Activated CD4-positive, alpha-beta memory T cell treated with anti-CD3 and anti-CD28 coated beads, Interleukin-2, amount 10 ng/mL, durations not matched to agents 7 days and 5 days (primary cell): Measurements from ENCODE around the gene ZFPM1. TPM values are rescaled to one million over a fixed set of nuclear protein-coding genes. Genes with fewer than 3 reads are reported as not detected.
"Not testable (repeated sequence)": the region's sequence is repeated elsewhere in the genome, so short reads cannot be mapped to it uniquely, and the experiment has no call there.

Experiments used
- CTCF ChIA-PET: fragments of 350-600 bp; sonication (Branson Sonifier 250); formaldehyde crosslinking; loops from one replicate; lab custom pipeline; 2021; ENCODE audit warnings: antibody characterized with exemption, inconsistent platforms; lab: Charles Lee
- POLR2A ChIA-PET: fragments of 350-600 bp; sonication (Branson Sonifier 250); formaldehyde crosslinking; loops from one replicate; lab custom pipeline; 2021; ENCODE audit warnings: antibody characterized with exemption; lab: Charles Lee
- DNase-seq: peaks from one replicate; pipeline ENCODE4 v3.0.0-alpha.2; 2020
- H3K27ac Mint-ChIP-seq: one replicate; pipeline ENCODE4 v1.8.0; 2021; ENCODE audit warnings: mild to moderate bottlenecking, mixed read lengths
- H3K27me3 Mint-ChIP-seq: one replicate; pipeline ENCODE4 v1.8.0; 2021; ENCODE audit warnings: mixed read lengths
- H3K36me3 Mint-ChIP-seq: one replicate; pipeline ENCODE4 v1.8.0; 2021; ENCODE audit warnings: low read depth, mixed read lengths
- H3K4me1 Mint-ChIP-seq: one replicate; pipeline ENCODE4 v1.8.0; 2021; ENCODE audit warnings: mixed read lengths
- H3K4me3 Mint-ChIP-seq: one replicate; pipeline ENCODE4 v1.8.0; 2021; ENCODE audit warnings: mild to moderate bottlenecking, mixed read lengths
- H3K9me3 Mint-ChIP-seq: one replicate; pipeline ENCODE4 v1.8.0; 2021; ENCODE audit warnings: mixed read lengths
- total RNA-seq, 2 experiments: library from RNA; stranded (reverse); gene quantifications; one replicate each; pipeline ENCODE4 v1.2.3, GENCODE V29; 2021

The ZFPM1 gene
- total RNA-seq, 2 experiments from 2014 or later, result 15.4 to 15.7 TPM

- H3K27ac Mint-ChIP-seq, result no peak overlapping the region
- POLR2A ChIA-PET, result no interaction called here
- no peaks in the 10 kb centered on the region for H3K27me3 Mint-ChIP-seq
- H3K36me3 Mint-ChIP-seq, result no peaks in the 10 kb centered on the region
- H3K9me3 Mint-ChIP-seq, result no peaks in the 10 kb centered on the region
- DNase-seq, result no peak
- no peak overlapping the region for H3K4me3 Mint-ChIP-seq
- no peaks in the 10 kb centered on the region for H3K4me1 Mint-ChIP-seq
- CTCF ChIA-PET, result no interaction called here
These were observed 58.0 kb downstream of the ZFPM1 start for GRCh38 chr16:88511060-88511459.

GRCh38 chr16:88511906-88512305, 58.8 kb downstream of the ZFPM1 start:
- H3K27ac Mint-ChIP-seq, result no peak overlapping the region

GRCh38 chr16:88512728-88513696, 59.9 kb downstream of the ZFPM1 start:
- no peak overlapping the region for H3K4me3 Mint-ChIP-seq
- POLR2A ChIA-PET, result interaction anchor here (0.6 kb wide), 1 partner anchor 19 kb away, joined by 3 read pairs; no protein-coding TSS in a partner anchor
- no peak overlapping the region for H3K27ac Mint-ChIP-seq
- no peaks in the 10 kb centered on the region for H3K36me3 Mint-ChIP-seq
- no peaks in the 10 kb centered on the region for H3K4me1 Mint-ChIP-seq
- H3K9me3 Mint-ChIP-seq, result no peaks in the 10 kb centered on the region
- CTCF ChIA-PET, result no interaction called here
- H3K27me3 Mint-ChIP-seq, result no peaks in the 10 kb centered on the region
- no peak for DNase-seq

More at GRCh38 chr16:88511906-88512305, 58.8 kb downstream of the ZFPM1 start:
- Mint-ChIP-seq H3K27me3 (no peaks in the 10 kb centered on the region), H3K4me3 (no peak overlapping the region), H3K4me1 (no peaks in the 10 kb centered on the region), H3K9me3 (no peaks in the 10 kb centered on the region), H3K36me3 (no peaks in the 10 kb centered on the region)
- ChIA-PET POLR2A (no interaction called here), CTCF (no interaction called here)
- no peak for DNase-seq

- no peaks in the 10 kb centered on the region for H3K27me3 Mint-ChIP-seq
- POLR2A ChIA-PET, result no interaction called here
These were observed 61.0 kb downstream of the ZFPM1 start for GRCh38 chr16:88514070-88514469.

GRCh38 chr16:88514526-88515232, 61.6 kb downstream of the ZFPM1 start:
- DNase-seq, result no peak
- Mint-ChIP-seq H3K27ac (no peak overlapping the region), H3K9me3 (peaks cover 5% of the 10 kb centered on the region), H3K4me3 (no peak overlapping the region), H3K27me3 (no peaks in the 10 kb centered on the region), H3K4me1 (no peaks in the 10 kb centered on the region), H3K36me3 (no peaks in the 10 kb centered on the region)
- ChIA-PET POLR2A (no interaction called here), CTCF (no interaction called here)

More at GRCh38 chr16:88514070-88514469, 61.0 kb downstream of the ZFPM1 start:
- H3K9me3 Mint-ChIP-seq, result peaks cover 5% of the 10 kb centered on the region
- H3K27ac Mint-ChIP-seq, result no peak overlapping the region
- H3K4me1 Mint-ChIP-seq, result no peaks in the 10 kb centered on the region
- no peak for DNase-seq
- H3K36me3 Mint-ChIP-seq, result no peaks in the 10 kb centered on the region
- CTCF ChIA-PET, result no interaction called here
- H3K4me3 Mint-ChIP-seq, result no peak overlapping the region

GRCh38 chr16:88515371-88515770, 62.3 kb downstream of the ZFPM1 start:
- H3K9me3 Mint-ChIP-seq, result peaks cover 5% of the 10 kb centered on the region
- ChIA-PET CTCF (no interaction called here), POLR2A (no interaction called here)
- no peaks in the 10 kb centered on the region for H3K4me1 Mint-ChIP-seq
- H3K4me3 Mint-ChIP-seq, result no peak overlapping the region
- no peaks in the 10 kb centered on the region for H3K27me3 Mint-ChIP-seq
- no peak for DNase-seq
- no peak overlapping the region for H3K27ac Mint-ChIP-seq
- no peaks in the 10 kb centered on the region for H3K36me3 Mint-ChIP-seq

GRCh38 chr16:88515925-88516594, 63.0 kb downstream of the ZFPM1 start:
- Mint-ChIP-seq H3K4me3 (no peak overlapping the region), H3K36me3 (no peaks in the 10 kb centered on the region), H3K27me3 (no peaks in the 10 kb centered on the region), H3K9me3 (peaks cover 5% of the 10 kb centered on the region), H3K4me1 (no peaks in the 10 kb centered on the region), H3K27ac (no peak overlapping the region)
- CTCF ChIA-PET, result no interaction called here
- no peak for DNase-seq
- POLR2A ChIA-PET, result no interaction called here

- no peaks in the 10 kb centered on the region for H3K27me3 Mint-ChIP-seq
- DNase-seq, result no peak
- H3K36me3 Mint-ChIP-seq, result no peaks in the 10 kb centered on the region
- H3K4me3 Mint-ChIP-seq, result no peak overlapping the region
- no peak overlapping the region for H3K27ac Mint-ChIP-seq
- ChIA-PET CTCF (no interaction called here), POLR2A (no interaction called here)
- H3K9me3 Mint-ChIP-seq, result peaks cover 5% of the 10 kb centered on the region
- H3K4me1 Mint-ChIP-seq, result no peaks in the 10 kb centered on the region
These were observed 63.6 kb downstream of the ZFPM1 start for GRCh38 chr16:88516601-88517061.

GRCh38 chr16:88517208-88517774, 64.2 kb downstream of the ZFPM1 start:
- H3K4me1 Mint-ChIP-seq, CTCF ChIA-PET, POLR2A ChIA-PET: not testable (repeated sequence)

GRCh38 chr16:88518411-88519111, 65.5 kb downstream of the ZFPM1 start:
- H3K27ac Mint-ChIP-seq, POLR2A ChIA-PET, H3K4me3 Mint-ChIP-seq, H3K36me3 Mint-ChIP-seq, H3K4me1 Mint-ChIP-seq, H3K27me3 Mint-ChIP-seq, DNase-seq, CTCF ChIA-PET, H3K9me3 Mint-ChIP-seq: not testable (repeated sequence)

More at GRCh38 chr16:88517208-88517774, 64.2 kb downstream of the ZFPM1 start:
- not testable (repeated sequence) for DNase-seq, H3K27ac Mint-ChIP-seq, H3K4me3 Mint-ChIP-seq, H3K27me3 Mint-ChIP-seq, H3K36me3 Mint-ChIP-seq, H3K9me3 Mint-ChIP-seq

GRCh38 chr16:88519240-88519639, 66.2 kb downstream of the ZFPM1 start:
- H3K27me3 Mint-ChIP-seq, result no peaks in the 10 kb centered on the region
- H3K36me3 Mint-ChIP-seq, result no peaks in the 10 kb centered on the region
- ChIA-PET POLR2A (no interaction called here), CTCF (no interaction called here)
- peaks cover 5% of the 10 kb centered on the region for H3K9me3 Mint-ChIP-seq
- H3K4me1 Mint-ChIP-seq, result no peaks in the 10 kb centered on the region
- DNase-seq, result no peak
- no peak overlapping the region for H3K4me3 Mint-ChIP-seq
- H3K27ac Mint-ChIP-seq, result no peak overlapping the region

GRCh38 chr16:88519938-88520653, 67.0 kb downstream of the ZFPM1 start:
- no peak for DNase-seq
- ChIA-PET CTCF (no interaction called here), POLR2A (no interaction called here)
- Mint-ChIP-seq H3K9me3 (peaks cover 5% of the 10 kb centered on the region), H3K36me3 (no peaks in the 10 kb centered on the region), H3K4me3 (no peak overlapping the region), H3K4me1 (no peaks in the 10 kb centered on the region), H3K27ac (no peak overlapping the region), H3K27me3 (no peaks in the 10 kb centered on the region)
